HepG2 (cell line): ENCODE measurements around the gene MRPL48. TPM values are rescaled to one million over a fixed set of nuclear protein-coding genes. Genes with fewer than 3 reads are reported as not detected.
A peak's percentile ranks its signal among the peaks of the same experiment; 100 is the strongest.

ENCODE experiments used
- FOXK1 ChIP-seq: sonication (generic); formaldehyde crosslinking; IDR thresholded peaks from 2 replicates; pipeline ENCODE4 v1.4.0; 2020; ENCODE audit warnings: low read depth, missing genetic modification reagents, borderline replicate concordance
- GFI1 ChIP-seq: sonication (generic); formaldehyde crosslinking; IDR thresholded peaks from 2 replicates; pipeline ENCODE4 v1.5.0; 2020; ENCODE audit warnings: missing genetic modification reagents, mild to moderate bottlenecking, borderline replicate concordance
- GPN1 ChIP-seq: sonication (generic); formaldehyde crosslinking; IDR thresholded peaks from 2 replicates; pipeline ENCODE4 v1.5.1; 2020; ENCODE audit warnings: missing genetic modification reagents, borderline replicate concordance
- HES4 ChIP-seq: sonication (generic); formaldehyde crosslinking; IDR thresholded peaks from 2 replicates; pipeline ENCODE4 v1.9.0; 2021; ENCODE audit warnings: mild to moderate bottlenecking, missing genetic modification reagents, borderline replicate concordance
- RBM22 ChIP-seq: fragments of 200-400 bp; formaldehyde crosslinking; optimal IDR thresholded peaks from 2 replicates; pipeline ENCODE3; 2017; ENCODE audit warnings: mild to moderate bottlenecking, low read length, moderate library complexity
- SP4 ChIP-seq: sonication (generic); formaldehyde crosslinking; IDR thresholded peaks from 2 replicates; pipeline ENCODE4 v1.8.1; 2023; ENCODE audit warnings: mild to moderate bottlenecking, missing genetic modification reagents
- SSRP1 ChIP-seq: IDR thresholded peaks from 2 replicates; pipeline ENCODE4 v1.6.1; 2016; ENCODE audit warnings: control low read depth
- THRA ChIP-seq: sonication (generic); formaldehyde crosslinking; IDR thresholded peaks from 2 replicates; pipeline ENCODE4 v1.4.0; 2020; ENCODE audit warnings: missing genetic modification reagents, borderline replicate concordance
- ZBTB2 ChIP-seq: sonication (generic); formaldehyde crosslinking; IDR thresholded peaks from 2 replicates; pipeline ENCODE4 v1.8.0; 2022; ENCODE audit warnings: low read depth, missing genetic modification reagents
- ZHX1 ChIP-seq: sonication (generic); formaldehyde crosslinking; IDR thresholded peaks from 2 replicates; pipeline ENCODE4 v1.8.1; 2022; ENCODE audit warnings: low read depth, mild to moderate bottlenecking, missing genetic modification reagents
- ZNF232 ChIP-seq: sonication (generic); formaldehyde crosslinking; IDR thresholded peaks from 2 replicates; pipeline ENCODE4 v1.4.0; 2020; ENCODE audit warnings: missing genetic modification reagents, borderline replicate concordance
- ZNF530 ChIP-seq: sonication (generic); formaldehyde crosslinking; IDR thresholded peaks from 2 replicates; pipeline ENCODE4 v1.5.0; 2020; ENCODE audit warnings: low read depth, mild to moderate bottlenecking, missing genetic modification reagents
- ZNF589 ChIP-seq: sonication (generic); formaldehyde crosslinking; conservative IDR thresholded peaks from 2 replicates; pipeline ENCODE4 v1.8.0; 2022; ENCODE audit warnings: mild to moderate bottlenecking, moderate library complexity, missing genetic modification reagents
- ZNF678 ChIP-seq: sonication (generic); formaldehyde crosslinking; IDR thresholded peaks from 2 replicates; pipeline ENCODE4 v1.4.0; 2020; ENCODE audit warnings: mild to moderate bottlenecking, missing genetic modification reagents
- ZNF773 ChIP-seq: sonication (generic); formaldehyde crosslinking; IDR thresholded peaks from 2 replicates; pipeline ENCODE4 v1.4.0; 2020; ENCODE audit warnings: missing genetic modification reagents, borderline replicate concordance
- ZNF816 ChIP-seq: sonication (generic); formaldehyde crosslinking; IDR thresholded peaks from 2 replicates; pipeline ENCODE4 v1.8.0; 2022; ENCODE audit warnings: missing genetic modification reagents, mild to moderate bottlenecking, borderline replicate concordance
- polyA plus RNA-seq, 8 experiments: library from polyadenylated mRNA; depleted of rRNA in 3 of 8; stranded (reverse) in 7 of 8; unstranded in 1 of 8; fragments of >200 nt; fragmentation: Illumina TruSeq in 4 of 8; extraction: Trizol in 4 of 8; gene quantifications; 2 replicates each; pipeline versions ENCODE4 v1.2.1 to v1.2.3, GENCODE V29; 2011 to 2016; ENCODE audit warnings: low read depth in 4 of 8, missing spikeins in 1 of 8, mixed read lengths in 1 of 8; ENCODE audit not compliant: insufficient read depth in 1 of 8
- total RNA-seq, 5 experiments: library from RNA; depleted of rRNA; stranded (reverse); fragments of >200 nt; fragmentation: Illumina TruSeq; extraction: Trizol; gene quantifications; 2 replicates each; pipeline ENCODE4 v1.2.3, GENCODE V29; 2016; ENCODE audit warnings: low read depth in 1 of 5
- TF ChIP-seq, protein P1 (sequence below): IDR thresholded peaks from 2 replicates; pipeline ENCODE4 v1.6.1; 2016; ENCODE audit warnings: missing compliant biosample characterization, missing genetic modification reagents, borderline replicate concordance
- TF ChIP-seq, protein P2 (sequence below): sonication (generic); formaldehyde crosslinking; IDR thresholded peaks from 2 replicates; pipeline ENCODE4 v1.4.0; 2020; ENCODE audit warnings: low read depth, mild to moderate bottlenecking, missing genetic modification reagents
- TF ChIP-seq, protein P3 (sequence below): sonication (generic); formaldehyde crosslinking; IDR thresholded peaks from 2 replicates; pipeline ENCODE4 v1.8.0; 2022; ENCODE audit warnings: mild to moderate bottlenecking, missing genetic modification reagents; ENCODE audit not compliant: insufficient replicate concordance

Gene MRPL48
- total and polyA plus RNA-seq, 2 of the 13 experiments (the other 11 are each of a cell fraction or from before 2014, with no cell fraction given) = 61.2 to 67.9 TPM

DNA sequence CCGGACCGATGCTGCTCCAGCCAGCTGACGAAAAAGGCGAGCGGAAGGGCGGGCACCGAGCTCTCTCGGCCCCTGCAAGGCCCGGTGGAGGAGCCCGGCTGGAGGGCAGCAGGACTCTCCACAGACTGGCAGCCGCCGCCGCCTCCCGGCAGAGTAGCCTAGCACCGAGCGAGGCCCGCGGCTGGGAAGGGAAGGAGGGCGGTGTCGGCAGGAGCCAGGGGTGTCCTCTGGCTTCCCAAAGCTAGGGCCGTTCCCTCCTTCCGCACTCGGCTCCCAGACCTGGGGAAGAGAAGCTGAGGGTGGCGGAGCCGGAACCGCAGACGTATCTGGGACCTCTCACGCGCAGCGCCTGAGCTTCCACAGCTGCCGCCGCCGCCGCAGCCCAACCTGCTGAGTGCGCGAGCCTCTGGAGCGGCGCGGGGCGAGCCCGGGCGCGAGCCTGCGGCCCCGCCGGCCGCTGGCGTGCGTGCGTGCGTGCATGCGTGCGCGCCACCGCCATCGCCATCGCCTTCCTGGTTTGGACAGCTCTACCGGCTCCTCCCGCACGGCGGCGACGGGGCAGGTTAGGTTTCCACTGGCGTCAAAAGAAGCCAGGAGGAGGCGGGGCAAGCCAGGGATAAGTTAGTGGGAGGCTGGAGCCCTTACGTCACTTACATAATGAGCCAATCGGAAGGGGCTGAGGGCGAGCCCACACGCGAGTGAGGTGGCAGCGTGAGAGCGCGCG is 26.8 kb upstream of the MRPL48 start, which contains the start of gene RAB6A (continued):
- TF ChIP-seq ZHX1 (CRISPR knock-in tag) (0 out of 2 replicates have a peak, but pooled peaks have one; percentile 41), ZNF232 (CRISPR knock-in tag) (peak; percentile 23; the same call in 1 of the 2 replicates), SP4 (peak; percentile 91), SSRP1 (CRISPR knock-in tag) (no peak), FOXK1 (no peak), ZNF530 (CRISPR knock-in tag) (no peak), THRA (peak; percentile 33; the same call in 1 of the 2 replicates), ZNF678 (no peak), HES4 (CRISPR knock-in tag) (0 out of 2 replicates have a peak, but pooled peaks have one; percentile 14), ZNF589 (CRISPR knock-in tag) (no peak), GFI1 (no peak), ZNF816 (CRISPR knock-in tag) (0 out of 2 replicates have a peak, but pooled peaks have one; percentile 76), ZBTB2 (CRISPR knock-in tag) (peak; percentile 74; the same call in 1 of the 2 replicates), GPN1 (CRISPR knock-in tag) (no peak), ZNF773 (CRISPR knock-in tag) (no peak), RBM22 (no peak)
- TF ChIP-seq, protein P1, sequence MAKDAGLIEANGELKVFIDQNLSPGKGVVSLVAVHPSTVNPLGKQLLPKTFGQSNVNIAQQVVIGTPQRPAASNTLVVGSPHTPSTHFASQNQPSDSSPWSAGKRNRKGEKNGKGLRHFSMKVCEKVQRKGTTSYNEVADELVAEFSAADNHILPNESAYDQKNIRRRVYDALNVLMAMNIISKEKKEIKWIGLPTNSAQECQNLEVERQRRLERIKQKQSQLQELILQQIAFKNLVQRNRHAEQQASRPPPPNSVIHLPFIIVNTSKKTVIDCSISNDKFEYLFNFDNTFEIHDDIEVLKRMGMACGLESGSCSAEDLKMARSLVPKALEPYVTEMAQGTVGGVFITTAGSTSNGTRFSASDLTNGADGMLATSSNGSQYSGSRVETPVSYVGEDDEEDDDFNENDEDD (CRISPR knock-in tag) = no peak
- TF ChIP-seq, protein P2, sequence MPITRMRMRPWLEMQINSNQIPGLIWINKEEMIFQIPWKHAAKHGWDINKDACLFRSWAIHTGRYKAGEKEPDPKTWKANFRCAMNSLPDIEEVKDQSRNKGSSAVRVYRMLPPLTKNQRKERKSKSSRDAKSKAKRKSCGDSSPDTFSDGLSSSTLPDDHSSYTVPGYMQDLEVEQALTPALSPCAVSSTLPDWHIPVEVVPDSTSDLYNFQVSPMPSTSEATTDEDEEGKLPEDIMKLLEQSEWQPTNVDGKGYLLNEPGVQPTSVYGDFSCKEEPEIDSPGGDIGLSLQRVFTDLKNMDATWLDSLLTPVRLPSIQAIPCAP (CRISPR knock-in tag) = no peak
- TF ChIP-seq, protein P3, sequence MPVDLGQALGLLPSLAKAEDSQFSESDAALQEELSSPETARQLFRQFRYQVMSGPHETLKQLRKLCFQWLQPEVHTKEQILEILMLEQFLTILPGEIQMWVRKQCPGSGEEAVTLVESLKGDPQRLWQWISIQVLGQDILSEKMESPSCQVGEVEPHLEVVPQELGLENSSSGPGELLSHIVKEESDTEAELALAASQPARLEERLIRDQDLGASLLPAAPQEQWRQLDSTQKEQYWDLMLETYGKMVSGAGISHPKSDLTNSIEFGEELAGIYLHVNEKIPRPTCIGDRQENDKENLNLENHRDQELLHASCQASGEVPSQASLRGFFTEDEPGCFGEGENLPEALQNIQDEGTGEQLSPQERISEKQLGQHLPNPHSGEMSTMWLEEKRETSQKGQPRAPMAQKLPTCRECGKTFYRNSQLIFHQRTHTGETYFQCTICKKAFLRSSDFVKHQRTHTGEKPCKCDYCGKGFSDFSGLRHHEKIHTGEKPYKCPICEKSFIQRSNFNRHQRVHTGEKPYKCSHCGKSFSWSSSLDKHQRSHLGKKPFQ = no peak
